ENCODE measurements around the gene MAGI2.

The MAGI2 gene

GRCh38 chr7:79241288-79242060 lies 212.0 kb downstream of the MAGI2 start:
- DNase-seq, result peak; percentile 17

DNA sequence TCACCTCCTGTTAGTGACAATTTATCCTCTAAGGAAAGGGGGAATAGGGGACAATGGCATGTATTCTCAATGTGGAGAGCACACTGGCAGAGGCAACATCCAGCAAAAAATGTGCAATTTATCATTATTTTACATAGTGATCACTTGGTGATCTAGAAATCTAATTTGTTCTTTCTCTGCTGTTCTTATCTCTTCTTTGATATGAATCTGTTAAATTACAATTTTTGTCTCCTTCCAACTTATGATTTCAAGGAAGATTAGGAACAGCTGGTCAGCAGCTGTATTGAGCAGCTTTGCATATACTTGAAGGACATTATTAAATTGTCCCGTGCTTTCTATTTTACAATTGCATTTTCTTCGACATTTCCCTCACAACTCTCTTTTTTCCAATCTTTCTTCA lies 213.1 kb downstream of the MAGI2 start:
- DNase-seq, result no peak

DNA sequence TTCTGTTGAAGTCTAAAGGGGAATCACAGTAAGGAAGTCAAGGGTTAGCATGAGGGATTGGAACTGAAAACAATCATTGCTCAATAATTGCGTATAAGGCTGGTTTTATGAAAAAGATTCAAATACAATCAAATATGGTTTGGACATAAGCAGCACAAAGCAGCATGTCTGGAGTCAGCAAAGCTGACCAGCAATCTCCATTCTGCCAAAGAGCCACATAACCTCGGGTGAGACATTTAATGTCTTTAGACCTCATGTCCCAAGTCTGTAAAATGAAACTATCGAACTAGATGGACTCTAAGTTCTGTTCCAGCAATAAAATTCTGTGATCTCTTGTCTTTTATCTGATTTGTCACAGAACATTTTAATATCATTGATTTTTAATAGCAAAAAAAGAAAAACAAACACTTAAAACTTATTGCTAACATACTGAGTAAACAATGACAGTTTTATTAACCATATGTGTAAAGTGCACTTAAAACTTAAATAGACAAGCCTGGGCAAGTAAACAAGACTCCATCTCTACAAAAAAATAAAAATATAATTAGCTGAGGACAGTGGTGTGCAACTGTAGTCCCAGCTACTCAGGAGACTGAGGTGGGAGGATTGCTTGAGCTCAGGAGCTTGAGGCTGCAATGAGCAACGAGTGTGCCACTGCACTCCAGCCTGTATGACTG lies 217.0 kb downstream of the MAGI2 start:
- no peak for DNase-seq

- DNase-seq, result no peak
Measured at GRCh38 chr7:79227044-79227443, 226.4 kb downstream of the MAGI2 start.

GRCh38 chr7:79221211-79221610 lies 232.3 kb downstream of the MAGI2 start:
- DNase-seq, result no peak

DNA sequence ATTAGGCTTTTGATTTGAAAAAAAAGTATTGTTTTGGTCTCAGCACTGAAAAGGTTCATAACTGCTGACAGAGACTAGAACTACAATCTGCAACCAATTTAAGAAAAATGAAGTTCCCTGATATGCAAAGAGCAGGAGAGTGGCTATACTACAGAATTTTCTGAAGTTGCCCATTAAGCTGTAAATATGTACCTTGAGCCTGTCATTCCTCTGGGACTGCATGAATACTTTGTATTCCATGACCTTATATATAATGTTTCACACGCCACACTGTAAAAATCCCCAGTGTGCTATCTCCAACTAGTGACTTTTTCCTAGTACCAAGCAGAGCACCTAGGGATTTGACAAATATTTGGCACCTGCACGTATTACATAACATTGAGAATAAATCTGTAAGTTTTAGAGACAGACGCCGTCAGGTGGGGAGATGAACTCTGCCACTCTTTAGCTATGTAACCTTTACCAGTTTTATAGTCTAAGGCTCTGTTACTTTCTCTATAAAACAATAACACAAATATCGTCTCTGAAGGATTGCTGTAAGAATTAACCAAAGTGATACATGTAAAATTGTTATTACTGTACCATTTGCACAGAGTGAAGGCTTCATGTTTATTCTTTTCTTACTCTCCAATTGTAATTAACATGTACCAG lies 235.4 kb downstream of the MAGI2 start:
- DNase-seq, result no peak

DNA sequence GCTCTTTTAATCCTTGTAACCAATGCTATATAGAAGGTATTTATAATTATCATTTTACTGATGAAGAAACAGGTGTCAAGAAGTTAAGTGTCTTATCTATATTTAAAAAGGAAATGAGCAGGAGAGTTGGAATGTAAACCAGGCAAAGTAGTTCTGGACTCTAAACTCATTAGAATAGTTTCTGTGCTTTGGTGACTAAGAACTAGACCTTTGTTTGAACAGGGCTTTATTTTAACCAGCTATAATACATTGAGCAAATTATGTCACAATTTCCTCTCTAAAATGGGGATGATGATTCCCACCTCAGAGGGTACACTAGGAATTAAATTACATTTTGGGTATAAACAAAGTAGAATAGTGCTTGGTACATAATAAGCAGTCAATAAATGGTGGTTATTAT lies 236.0 kb downstream of the MAGI2 start:
- DNase-seq, result no peak

GRCh38 chr7:79216236-79216635 lies 237.2 kb downstream of the MAGI2 start:
- no peak for DNase-seq

- no peak for DNase-seq
Measured at GRCh38 chr7:79212334-79212733, 241.1 kb downstream of the MAGI2 start.

GRCh38 chr7:79211724-79212123 lies 241.7 kb downstream of the MAGI2 start:
- no peak for DNase-seq

DNA sequence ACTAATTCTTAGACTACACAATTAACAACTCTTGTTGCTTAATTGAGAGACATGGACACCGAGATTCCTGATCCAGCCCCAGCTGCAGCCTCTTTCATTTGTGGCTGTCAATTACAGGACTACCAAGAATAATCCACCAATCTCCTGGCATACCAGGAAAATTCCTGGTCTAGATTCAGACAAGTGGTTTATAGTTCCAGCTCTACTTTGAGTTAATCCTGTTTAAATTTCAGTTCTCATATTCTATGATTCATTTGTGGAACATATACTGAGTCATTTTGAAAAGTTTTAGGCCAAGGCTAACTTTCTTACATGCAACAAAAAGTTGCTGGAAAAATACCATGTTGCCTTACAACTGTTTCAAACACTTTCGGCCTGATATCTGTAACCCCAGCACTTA lies 253.5 kb downstream of the MAGI2 start:
- DNase-seq, result no peak

DNA sequence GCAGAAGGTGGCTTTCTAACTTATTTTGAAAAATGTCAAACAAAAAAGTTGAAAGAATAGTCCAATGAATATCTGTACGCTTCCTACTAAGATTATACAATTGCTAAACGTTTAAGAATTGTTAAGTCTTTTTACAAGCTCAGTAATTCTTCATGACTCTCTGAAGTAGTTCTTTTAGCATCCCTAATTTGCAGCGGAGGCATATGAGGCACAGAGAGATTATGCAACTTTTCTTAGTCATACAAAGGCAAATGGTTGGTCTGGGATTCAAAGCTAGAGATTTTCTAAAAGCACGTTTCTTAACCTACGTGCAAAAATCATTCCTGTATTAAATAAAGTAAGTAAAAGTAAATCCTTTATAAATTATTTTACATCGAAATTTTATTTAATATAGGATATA lies 254.2 kb downstream of the MAGI2 start:
- no peak for DNase-seq

DNA sequence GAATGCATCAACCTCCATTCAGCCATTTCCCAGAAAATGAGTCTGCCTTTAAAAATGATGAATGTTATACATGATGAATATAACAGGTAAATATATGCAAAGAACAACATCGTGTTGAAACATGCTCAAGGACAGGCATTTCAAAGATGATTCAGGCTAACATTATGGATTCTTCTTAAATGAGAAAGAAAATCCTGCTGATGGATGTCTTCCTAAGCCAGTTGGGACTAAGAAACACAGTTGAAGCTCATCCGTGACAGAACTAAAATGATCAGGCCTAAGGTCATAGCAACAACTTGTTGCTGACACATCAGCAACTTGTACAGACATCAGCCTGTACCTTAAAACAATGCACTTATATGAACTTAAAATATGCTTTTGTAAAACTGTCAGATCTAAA lies 267.9 kb downstream of the MAGI2 start:
- DNase-seq, result no peak

DNA sequence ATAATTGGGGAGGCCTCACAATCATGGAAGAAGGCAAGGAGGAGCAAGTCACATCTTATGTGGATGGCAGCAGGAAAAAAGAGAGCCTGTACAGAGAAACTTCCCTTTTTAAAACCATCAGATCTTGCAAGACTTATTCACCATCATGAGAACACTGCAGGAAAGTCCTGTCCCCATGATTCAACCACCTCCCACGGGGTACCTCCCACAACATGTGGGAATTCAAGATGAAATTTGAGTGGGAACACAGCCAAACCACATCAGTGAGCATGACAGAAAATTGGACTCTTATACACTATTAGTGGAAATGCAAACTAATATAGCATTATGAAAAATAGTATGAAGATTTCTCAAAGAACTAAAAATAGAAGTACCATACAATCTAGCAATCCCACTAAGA lies 271.2 kb downstream of the MAGI2 start:
- peak; percentile 54 for DNase-seq

DNA sequence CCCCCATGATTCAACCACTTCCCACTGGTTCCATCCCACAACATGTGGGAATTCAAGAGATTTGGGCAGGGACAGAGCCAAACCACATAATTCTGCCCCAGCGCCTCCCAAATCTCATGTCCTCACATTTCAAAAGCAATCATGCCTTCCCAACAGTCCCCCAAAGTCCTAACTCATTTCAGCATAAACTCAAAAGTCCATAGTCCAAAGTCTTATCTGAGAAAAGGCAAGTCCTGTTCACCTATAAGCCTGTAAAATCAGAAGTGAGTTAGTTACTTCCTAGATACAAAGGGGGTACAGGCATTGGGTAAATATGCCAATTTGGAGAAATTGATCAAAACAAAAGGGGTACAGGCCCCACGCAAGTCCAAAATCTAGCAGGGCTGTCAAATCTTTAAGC lies 272.9 kb downstream of the MAGI2 start:
- no peak for DNase-seq

DNA sequence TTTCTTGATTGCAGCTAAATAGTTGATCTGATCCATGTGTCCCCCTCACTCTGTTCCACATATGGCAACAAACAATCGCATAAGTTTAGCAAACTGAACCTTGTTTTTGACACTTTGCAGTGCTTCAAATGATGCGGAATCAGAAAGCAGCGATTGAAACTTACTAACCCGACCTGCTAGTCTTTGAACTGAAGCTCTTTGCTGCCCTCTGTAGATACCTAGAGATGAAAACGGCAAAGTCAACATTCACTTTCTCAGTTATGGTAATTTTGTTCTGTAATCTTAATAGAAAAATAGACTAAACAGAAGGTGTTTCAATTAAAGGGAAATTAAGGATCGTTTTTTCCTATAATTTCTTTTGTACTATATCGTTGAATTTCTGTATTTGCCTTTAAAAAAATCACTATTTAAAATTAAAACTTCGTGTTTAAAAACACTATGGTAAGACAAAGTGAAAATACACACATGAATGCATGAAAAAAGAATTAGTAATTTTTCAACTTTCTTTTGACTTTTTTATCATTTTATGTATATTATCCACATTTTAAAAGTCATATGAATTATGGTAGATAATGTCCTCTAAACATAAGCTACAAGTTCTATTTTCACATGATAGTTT lies 276.5 kb downstream of the MAGI2 start:
- peak; percentile 67 for DNase-seq

GRCh38 chr7:79175374-79175773 lies 278.1 kb downstream of the MAGI2 start:
- DNase-seq, result no peak

- no peak for DNase-seq
Measured at GRCh38 chr7:79165225-79165624, 288.2 kb downstream of the MAGI2 start.

DNA sequence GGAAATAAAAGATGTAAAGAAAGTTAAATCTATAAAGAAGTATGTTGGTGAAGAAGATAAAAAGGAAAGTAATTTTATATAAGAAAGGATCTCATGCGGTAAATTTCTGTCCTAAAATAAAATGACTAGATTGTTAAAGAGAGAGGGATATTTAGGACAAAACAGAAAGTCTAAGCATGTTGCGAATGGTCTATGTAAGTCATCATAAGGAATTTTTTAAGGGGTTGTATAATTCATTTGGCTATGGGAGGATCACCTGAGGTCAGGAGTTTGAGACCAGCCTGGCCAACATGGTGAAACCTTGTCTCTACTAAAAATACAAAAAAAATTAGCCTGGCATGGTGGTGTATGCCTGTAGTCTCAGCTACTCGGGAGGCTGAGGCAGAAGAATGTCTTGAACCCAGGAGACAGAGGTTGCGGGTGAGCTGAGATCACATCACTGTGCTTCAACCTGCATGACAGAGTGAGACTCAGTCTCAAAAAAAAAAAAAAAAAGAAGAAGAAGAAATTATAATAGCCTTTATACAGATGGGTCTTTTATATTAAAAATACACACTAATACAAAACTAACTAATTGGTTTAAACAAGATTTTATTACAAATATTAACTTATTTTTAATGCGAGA lies 294.3 kb downstream of the MAGI2 start:
- no peak for DNase-seq

DNA sequence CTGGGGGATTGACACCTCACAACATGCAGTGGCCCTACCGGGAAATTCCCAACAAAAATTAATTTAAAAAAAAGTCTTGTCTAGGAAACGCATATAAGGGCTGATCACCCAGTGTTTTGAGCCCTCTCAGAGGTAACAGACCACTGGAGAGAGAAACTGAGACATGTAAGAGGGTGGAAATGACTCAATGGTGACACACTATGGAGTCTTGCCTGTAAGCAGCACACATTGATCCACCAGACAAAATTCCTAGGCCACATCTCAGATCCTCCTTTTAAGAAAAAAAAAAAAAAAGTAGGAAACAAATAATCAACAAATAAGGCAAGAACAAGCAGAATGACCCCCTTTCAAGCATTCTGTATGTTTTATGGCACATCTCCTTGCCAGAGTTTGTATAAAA lies 296.2 kb downstream of the MAGI2 start:
- DNase-seq, result no peak

DNA sequence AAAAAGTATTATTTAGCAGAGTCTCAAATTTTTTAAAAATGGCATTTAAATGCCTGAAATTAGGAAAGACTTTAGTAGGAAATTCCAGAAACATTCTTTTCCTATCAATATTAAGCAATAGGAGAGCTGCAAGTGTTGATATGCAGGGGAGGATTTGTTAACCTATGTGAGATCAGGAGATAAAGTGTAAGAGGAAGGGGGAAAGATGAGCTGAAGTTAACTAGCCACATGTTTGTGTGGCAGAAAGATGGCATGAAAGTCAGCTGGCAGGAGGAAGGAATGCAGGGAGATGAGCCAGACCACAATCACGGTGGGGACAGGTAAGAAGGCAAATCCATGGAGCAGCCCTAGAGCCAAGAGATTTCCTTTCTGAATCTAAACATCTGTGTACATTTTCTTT lies 303.6 kb downstream of the MAGI2 start:
- DNase-seq, result no peak

DNA sequence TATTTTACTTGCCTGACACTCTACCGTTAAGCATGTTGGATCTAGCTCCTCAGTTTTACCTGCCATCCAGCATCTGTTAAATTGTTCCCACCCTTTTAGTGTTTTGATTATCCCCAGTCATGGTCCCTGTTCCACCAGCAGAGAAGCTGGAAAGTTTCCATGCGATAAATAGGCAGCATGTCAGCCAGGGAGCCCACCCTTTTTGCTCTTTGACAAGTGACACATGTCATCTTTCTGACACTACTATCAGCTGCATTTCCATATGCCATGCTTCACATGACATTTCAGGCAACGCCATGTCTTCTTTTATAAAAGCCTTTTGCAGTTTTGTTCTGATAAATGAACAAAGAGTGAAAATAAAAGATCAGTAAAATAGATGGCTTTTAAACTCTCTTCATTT lies 310.8 kb downstream of the MAGI2 start:
- no peak for DNase-seq

- no peak for DNase-seq
Measured at GRCh38 chr7:79141252-79141651, 312.2 kb downstream of the MAGI2 start.
